Skin of body (tissue), 2 donors: Measurements from ENCODE around the gene TDG. TPM values are rescaled to one million over a fixed set of nuclear protein-coding genes. Genes with fewer than 3 reads are reported as not detected.
A peak's percentile ranks its signal among the peaks of the same experiment; 100 is the strongest.
"Not testable (repeated sequence)": the region's sequence is repeated elsewhere in the genome, so short reads cannot be mapped to it uniquely, and the experiment has no call there.

Source experiments
- DNase-seq: peaks from one replicate; lab custom pipeline; 2025; lab: John Stamatoyannopoulos, UW
- total RNA-seq: library from RNA; depleted of rRNA; stranded (reverse); fragments of >200 nt; gene quantifications from one replicate; pipeline ENCODE4 v1.2.3, GENCODE V29; 2014

TDG gene
- total RNA-seq, 1 donor from 2014 or later = 33.8 TPM

DNA sequence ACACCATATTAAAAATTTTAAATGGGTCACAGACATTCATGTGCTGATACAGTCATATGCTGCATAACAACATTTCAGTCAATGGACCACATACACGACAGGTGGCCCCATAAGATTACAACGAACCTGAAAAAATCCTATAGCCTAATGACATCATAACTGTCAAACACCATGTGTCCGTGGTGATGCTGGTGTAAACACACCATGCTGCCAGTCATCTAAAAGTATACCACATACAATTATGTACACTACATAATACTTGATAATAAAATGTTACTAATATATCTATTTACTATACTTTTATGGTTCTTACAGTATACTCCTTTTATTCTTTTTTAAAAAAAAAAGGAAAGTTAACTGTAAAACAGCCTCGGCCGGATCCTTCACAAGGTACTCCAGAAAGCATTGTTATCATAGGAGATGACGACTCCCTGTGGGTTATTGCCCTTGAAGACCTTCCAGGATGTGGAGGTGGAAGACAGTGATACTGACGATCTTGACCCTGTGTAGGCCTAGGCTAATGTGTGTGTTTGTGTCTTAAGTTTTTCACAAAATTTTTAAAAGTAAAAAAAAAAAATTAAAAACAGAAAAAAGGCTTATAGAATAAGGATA lies 5.0 kb upstream of the TDG start:
- no peak for DNase-seq

GRCh38 chr12:103962493-103962892 lies 3.2 kb upstream of the TDG start:
- no peak for DNase-seq

DNA sequence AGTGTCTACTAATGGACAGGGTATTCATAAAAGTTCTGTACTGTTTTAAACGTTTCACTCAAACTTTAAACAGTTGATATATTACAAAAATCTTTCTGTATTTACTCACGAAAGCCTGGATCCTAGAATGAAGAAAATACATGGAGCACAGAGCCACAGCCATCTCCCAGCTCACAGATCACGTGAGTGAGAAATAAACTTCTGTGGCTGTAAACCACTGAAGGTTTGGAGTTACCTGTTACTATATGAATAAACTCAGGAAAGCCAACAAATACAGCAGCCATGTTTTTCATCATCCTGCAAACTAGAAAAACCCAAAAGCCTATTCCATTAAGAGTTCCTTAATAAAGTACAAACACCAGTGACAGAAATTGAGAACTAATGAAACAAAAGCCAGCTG lies 867 bp upstream of the TDG start:
- no peak for DNase-seq

GRCh38 chr12:103965255-103965589 lies 450 bp upstream of the TDG start:
- no peak for DNase-seq

DNA sequence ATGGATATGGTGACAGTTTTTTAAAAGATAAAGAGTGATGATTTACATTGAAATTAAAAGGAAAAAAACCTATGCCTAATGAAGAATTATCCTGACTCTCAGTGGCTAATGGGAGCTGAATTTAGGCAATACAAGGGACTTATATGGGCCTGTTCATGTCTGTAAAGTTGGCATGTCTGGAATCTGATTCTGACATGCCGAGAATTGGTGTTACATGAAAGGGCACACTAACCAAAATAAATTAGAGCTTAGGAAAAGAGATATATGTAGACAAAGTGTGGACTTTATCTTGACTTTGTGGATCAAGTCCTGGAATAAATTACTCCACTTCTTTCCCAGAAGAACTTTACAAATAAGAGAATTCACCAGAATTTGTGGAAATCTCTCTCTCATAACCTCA lies 1.1 kb downstream of the TDG start:
- no peak for DNase-seq

DNA sequence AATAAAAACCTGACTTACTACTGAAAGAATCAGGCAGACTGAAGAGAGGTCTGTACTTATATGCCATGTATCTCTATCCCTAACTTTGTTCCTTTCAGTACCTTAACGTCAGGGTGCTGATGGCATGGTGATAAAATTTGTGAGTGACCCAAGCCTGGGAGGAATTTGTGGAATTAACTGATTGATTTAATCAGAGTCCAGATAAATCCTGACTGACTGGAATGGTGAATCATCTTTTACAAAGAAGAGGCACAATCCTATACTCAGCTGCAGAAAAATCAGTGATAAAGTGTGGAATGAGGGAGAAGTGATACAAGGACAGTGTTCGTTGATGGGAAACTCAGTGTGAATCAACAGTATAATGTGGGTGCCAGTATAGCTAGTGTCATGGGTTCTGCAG lies 3.7 kb downstream of the TDG start:
- no peak for DNase-seq

DNA sequence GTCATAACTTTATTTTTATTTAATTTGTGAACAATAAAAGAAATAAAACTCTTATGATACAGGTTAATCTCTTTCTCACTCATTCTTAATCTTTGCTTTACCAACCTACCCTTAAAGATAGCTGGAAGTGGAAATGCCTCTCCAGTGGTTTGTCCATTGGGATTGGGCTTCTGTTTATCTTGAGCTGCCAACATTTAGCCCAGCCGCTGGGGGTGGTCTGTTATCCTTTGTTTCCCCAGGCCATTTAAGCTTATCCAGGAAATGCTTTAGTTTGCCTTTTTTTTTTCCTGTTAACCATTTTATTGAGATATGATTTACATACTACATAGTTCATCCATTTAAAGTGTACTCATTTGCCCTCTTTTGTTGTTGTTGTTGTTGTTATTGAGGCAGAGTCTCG lies 8.2 kb downstream of the TDG start:
- DNase-seq = no peak

DNA sequence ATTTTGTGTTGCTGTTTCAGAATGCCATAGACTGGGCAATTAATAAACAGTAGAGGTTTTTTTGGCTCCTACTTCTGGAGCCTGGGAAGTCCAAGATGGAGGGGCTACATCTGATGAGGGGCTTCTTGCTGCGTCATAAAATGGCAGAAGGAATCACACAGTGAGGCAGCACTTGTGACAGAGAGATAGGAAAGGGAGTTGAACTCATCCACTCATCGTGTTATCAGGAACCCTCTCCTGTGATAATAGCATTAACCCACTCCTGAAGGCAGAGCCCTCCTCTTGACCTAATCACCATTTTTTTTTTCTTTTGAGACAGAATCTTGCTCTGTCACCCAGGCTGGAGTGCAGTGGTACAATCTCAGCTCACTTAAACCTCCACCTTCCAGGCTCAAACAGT lies 9.7 kb downstream of the TDG start:
- no peak for DNase-seq

GRCh38 chr12:103978384-103978982 lies 12.8 kb downstream of the TDG start:
- DNase-seq = no peak

- DNase-seq = no peak
Observed at GRCh38 chr12:103986829-103987228, 21.2 kb downstream of the TDG start.

DNA sequence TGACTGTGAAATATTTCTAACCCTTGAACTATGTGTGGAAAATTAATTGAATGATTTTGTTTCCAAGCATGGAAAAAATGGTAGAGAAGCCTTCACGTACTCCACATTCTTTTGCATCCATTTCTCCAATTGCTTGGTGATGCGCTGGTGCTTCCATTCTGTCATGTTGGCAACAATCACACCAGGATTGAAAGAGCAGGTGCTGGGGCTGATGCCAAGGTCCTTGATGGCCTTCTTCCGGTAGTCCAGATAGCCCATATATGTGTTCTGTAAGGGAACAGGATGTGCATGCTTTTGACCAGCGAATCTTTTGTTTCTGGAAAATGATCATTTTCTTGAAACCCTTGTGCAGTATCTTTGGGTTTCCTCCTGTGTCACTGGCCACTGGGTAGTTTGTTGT lies 28.6 kb downstream of the TDG start:
- DNase-seq = no peak

- no peak for DNase-seq
Observed at GRCh38 chr12:103996595-103996994, 30.9 kb downstream of the TDG start.

GRCh38 chr12:103997286-103997900 lies 31.7 kb downstream of the TDG start:
- DNase-seq = peak; percentile 31

GRCh38 chr12:103998976-103999375 lies 33.3 kb downstream of the TDG start:
- DNase-seq = no peak

GRCh38 chr12:104000807-104001434 lies 35.2 kb downstream of the TDG start:
- no peak for DNase-seq

DNA sequence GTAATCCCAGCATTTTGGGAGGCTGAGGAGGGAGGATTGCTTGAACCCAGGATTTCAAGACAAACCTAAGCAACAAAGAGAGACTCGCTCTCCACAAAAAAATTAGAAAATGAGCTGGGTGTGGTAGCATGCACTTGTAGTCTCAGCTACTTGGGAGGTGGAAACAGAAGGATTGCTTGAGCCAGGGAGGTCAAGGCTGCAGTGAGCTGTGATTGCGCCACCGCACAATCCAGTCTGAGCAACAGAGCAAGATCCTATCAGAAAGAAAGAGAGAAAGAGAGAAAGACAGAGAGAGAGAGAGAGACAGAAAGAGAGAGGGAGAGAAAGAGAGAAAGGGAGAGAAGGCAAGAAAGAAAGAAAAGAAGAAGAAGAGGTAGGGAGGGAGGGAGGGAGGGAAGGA lies 37.0 kb downstream of the TDG start:
- no peak for DNase-seq

- DNase-seq = no peak
Observed at GRCh38 chr12:104003596-104003995, 37.9 kb downstream of the TDG start.

DNA sequence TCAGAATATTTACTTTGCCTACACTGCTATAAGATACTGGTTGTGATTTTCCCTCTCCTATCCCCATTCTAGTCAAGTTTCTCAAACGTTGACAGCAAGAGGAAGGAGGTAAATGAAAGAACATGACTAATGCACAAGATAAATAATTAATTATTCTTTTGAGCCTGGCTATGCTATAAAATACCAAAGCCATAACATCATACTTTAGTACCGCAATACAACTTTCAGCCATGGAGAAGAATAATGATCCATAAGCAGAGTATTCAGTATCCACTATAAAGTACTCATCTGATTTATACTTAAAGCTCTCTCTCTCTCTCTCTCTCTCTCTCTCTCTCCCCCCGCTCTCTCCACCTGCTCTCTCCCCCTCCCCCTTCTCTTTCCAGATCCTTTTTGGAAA lies 41.3 kb downstream of the TDG start:
- no peak for DNase-seq

DNA sequence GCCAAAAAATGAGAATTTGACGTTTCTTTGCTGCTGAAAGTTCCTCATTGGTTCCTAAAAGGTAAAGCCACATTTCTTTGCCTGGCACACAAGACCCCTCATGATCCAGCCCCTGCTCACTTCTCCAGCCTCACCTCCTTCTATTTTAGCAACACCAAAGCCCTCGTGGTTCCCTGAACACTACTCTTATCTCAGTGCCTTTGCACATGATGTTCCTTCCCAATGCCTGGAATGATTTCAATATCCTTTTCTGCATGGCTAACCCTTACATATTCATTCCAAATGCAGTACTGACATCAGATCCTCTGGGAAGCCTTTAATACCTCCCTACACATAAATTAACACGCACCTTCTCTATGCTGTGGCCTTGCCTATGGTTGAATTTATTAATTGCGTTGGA lies 44.4 kb downstream of the TDG start:
- no peak for DNase-seq

GRCh38 chr12:104010606-104011169 lies 45.0 kb downstream of the TDG start:
- DNase-seq = no peak

DNA sequence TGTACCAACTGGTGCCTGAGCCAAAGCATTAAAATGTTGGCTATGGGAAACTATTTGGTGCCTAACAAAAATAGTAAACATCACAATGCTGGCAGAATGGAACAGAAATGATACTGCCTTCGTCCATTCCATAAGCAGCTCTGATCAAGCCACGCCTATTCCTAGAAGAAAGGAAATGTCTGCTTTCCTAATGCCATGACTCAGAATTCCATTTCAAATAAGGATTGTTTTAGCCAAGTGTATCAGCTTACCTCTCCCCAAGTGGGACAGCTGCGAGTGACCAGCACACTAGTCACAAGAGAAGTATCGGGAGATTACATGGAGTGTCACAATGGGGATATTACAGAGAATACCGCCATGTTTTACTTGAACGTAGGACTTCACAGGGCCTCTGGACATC lies 45.6 kb downstream of the TDG start:
- DNase-seq = no peak

GRCh38 chr12:104012331-104012730 lies 46.7 kb downstream of the TDG start:
- no peak for DNase-seq

DNA sequence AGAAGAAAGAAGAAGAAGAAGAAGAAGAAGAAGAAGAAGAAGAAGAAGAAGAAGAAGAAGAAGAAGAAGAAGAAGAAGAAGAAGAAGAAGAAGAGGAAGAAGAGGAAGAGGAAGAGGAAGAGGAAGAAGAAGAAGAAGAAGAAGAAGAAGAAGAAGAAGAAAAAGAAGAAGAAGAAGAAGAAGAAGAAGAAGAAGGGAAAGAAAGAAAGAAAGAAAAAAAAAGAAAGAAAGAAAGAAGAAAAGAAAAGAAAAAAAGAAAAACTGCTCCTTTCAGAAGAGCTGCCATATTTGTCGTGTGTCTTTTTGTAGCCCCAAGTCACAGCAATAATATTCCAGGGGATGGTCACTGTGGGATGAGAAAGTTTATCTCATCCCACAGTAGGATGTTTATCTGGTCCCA lies 56.2 kb downstream of the TDG start:
- DNase-seq = not testable (repeated sequence)
